Neutrophil (primary cell): ENCODE data around the gene FGD3.

Source experiments
- H3K27ac ChIP-seq: fragments of 200-600 bp; sonication (generic); 2 replicates; pipeline ENCODE4 v1.5.1; 2016; ENCODE audit warnings: mild to moderate bottlenecking, moderate library complexity
- H3K27me3 ChIP-seq: fragments of 200-600 bp; sonication (generic); 2 replicates; pipeline ENCODE4 v1.6.0; 2016; ENCODE audit warnings: mild to moderate bottlenecking
- H3K36me3 ChIP-seq: fragments of 200-600 bp; sonication (generic); 2 replicates; pipeline ENCODE4 v1.5.1; 2017
- H3K4me1 ChIP-seq, 2 experiments: fragments of 200-600 bp in 1 of 2; sonication (generic) in 1 of 2; 1 replicate in 1 of 2; 2 replicates in 1 of 2; pipeline versions ENCODE4 v1.5.1 to v1.6.1; 2013 to 2016; ENCODE audit warnings: low read depth in 1 of 2, low read length in 1 of 2, mild to moderate bottlenecking in 1 of 2, moderate library complexity in 1 of 2; ENCODE audit not compliant: control insufficient read depth in 1 of 2, insufficient read depth in 1 of 2
- H3K4me3 ChIP-seq, 2 experiments: fragments of 200-600 bp in 1 of 2; sonication (generic) in 1 of 2; 1 replicate in 1 of 2; 2 replicates in 1 of 2; pipeline ENCODE4 v1.5.1; 2013 to 2016; ENCODE audit warnings: low read depth in 1 of 2, low read length in 1 of 2, mild to moderate bottlenecking in 1 of 2, moderate library complexity in 1 of 2
- H3K9me3 ChIP-seq: fragments of 200-600 bp; sonication (generic); 2 replicates; pipeline ENCODE4 v1.5.1; 2016
- CTCF ChIP-seq: fragments of 200-600 bp; sonication (generic); IDR thresholded peaks from 2 replicates; pipeline ENCODE4 v1.5.1; 2016; ENCODE audit warnings: antibody characterized with exemption

Gene FGD3

DNA sequence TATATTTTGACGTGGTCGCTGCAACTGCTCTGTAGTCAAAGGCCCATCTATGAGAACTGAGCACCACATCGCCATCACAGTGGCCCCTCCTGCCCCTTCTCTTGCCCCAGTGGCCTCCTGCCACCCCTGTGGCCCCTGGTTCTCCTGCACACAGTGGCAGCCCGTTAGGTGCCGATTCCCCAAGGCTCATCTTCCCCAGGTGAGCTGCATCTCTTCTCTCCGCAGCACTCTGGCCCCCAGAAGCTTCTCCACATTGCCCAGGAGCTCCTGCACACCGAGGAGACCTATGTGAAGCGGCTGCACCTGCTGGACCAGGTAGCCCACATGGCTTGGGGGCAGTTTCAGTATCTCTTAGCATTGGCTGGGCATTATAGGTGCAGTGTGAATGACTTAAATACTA lies 55.4 kb downstream of the FGD3 start:
- Histone ChIP-seq H3K36me3 (peaks cover 73% of the 10 kb centered on the region), H3K27me3 (no peaks in the 10 kb centered on the region), H3K4me3 (no peak overlapping the region), H3K9me3 (peaks cover 2% of the 10 kb centered on the region), H3K27ac (no peak overlapping the region), H3K4me1 (no peaks in the 10 kb centered on the region)
- no peak for TF ChIP-seq CTCF

DNA sequence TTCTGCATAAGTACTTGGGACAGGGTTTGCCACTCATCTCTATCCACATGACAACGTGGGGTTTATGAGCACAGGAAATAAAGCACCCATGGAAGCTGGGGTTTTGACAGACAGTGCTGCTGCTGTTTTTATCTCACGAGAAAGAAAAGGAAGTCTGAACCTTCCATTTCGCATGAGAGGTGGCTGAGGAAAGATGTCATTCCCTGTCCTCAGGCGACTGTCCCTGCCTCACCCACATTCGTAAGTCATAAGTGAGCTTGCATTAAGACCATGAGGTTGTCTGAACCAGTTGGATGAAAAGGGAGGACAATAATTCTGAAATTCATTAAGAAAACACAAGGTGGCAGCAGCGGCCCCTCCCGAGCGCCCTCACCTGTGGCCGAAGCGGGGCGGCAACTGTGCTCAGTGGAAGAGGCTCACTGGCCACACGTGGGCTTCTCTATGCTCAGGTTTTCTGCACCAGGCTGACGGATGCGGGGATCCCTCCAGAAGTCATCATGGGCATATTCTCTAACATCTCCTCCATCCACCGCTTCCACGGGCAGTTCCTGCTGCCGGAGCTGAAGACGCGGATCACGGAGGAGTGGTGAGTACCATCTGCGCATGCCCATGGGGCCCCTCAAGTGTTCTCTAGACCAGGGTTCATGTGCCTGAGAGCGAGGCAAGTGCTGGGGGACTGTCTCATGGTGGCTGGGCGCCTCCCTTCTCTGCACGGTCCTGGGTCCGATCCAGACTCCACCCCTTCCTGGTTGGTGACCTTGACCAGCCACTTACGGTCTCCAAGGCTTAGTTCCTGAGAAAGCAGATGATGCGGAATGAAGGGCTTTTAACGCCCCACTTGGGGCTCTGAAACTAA lies 56.5 kb downstream of the FGD3 start:
- H3K4me1 ChIP-seq = no peaks in the 10 kb centered on the region
- peak overlapping the region; percentile 39 for H3K27ac ChIP-seq
- H3K9me3 ChIP-seq = peaks cover 9% of the 10 kb centered on the region
- no peaks in the 10 kb centered on the region for H3K27me3 ChIP-seq
- H3K4me3 ChIP-seq = no peak overlapping the region
- TF ChIP-seq CTCF = peak; percentile 22
- H3K36me3 ChIP-seq = peaks cover 80% of the 10 kb centered on the region

DNA sequence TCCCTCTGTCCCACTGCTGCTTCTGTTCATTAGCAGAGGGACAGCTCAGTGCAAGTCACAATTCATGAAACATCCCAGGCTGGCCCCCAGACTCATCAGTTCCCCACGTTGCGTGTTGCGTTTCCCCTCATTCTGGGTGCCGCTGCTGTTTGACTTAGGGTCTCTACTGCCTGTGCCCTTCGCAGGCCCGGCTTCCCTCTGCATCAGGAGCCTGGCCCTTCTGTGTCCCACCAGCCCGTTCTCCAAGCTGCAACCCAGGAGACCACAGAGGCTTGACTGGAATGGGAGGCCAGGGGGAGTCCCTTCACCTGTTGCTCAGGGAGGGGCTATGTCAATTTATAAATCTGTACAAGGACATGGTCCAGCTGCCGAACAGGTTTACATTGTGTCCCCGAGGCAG lies 57.2 kb downstream of the FGD3 start:
- Histone ChIP-seq H3K27me3 (no peaks in the 10 kb centered on the region), H3K36me3 (peaks cover 81% of the 10 kb centered on the region), H3K27ac (no peak overlapping the region), H3K9me3 (peaks cover 9% of the 10 kb centered on the region), H3K4me1 (no peaks in the 10 kb centered on the region), H3K4me3 (no peak overlapping the region)
- no peak for TF ChIP-seq CTCF

DNA sequence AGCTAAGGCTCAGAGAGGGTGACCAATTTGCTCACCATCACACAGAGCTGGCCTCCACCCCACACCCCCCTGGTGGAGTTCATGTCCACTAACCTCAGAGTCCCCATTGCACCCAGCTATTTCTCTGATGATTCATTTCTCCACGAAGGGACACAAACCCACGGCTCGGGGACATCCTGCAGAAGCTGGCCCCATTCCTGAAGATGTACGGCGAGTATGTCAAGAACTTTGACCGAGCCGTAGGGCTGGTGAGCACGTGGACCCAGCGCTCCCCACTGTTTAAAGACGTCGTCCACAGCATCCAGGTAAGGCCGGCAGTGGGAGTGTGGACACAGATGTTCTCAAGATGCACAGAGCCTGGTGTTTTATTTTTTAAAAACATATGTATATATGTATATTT lies 58.6 kb downstream of the FGD3 start:
- Histone ChIP-seq H3K4me3 (no peak overlapping the region), H3K36me3 (peaks cover 95% of the 10 kb centered on the region), H3K27me3 (no peaks in the 10 kb centered on the region), H3K9me3 (peaks cover 9% of the 10 kb centered on the region), H3K4me1 (no peaks in the 10 kb centered on the region), H3K27ac (no peak overlapping the region)
- no peak for TF ChIP-seq CTCF

DNA sequence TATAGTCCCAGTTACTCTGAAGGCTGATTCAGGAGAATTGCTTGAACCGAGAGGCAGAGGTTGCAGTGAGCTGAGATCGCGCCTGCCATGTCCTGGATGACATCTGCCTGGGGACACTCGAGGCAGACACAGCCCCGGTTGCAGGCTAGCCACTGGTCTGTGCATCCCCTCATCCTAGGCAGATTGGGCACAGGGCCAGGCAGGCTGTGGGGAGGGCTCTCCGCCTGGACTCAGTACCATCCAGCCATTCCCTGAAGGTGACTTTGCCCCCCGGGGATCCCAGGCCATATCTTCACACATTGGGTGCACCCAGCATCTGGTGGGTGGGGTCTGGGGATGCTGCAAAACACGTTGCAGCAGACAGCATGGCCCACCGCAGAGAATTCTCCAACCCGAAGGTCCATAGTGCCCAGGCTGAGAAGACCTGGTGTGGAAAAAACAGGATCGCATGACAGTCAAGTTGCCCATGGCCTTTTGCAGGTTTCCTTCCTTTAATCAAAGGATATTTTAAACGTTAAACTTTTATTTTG lies 60.3 kb downstream of the FGD3 start:
- H3K27me3 ChIP-seq = no peaks in the 10 kb centered on the region
- H3K36me3 ChIP-seq = peaks cover 99% of the 10 kb centered on the region
- H3K4me3 ChIP-seq = no peak overlapping the region
- H3K27ac ChIP-seq = no peak overlapping the region
- H3K9me3 ChIP-seq = peaks cover 9% of the 10 kb centered on the region
- no peaks in the 10 kb centered on the region for H3K4me1 ChIP-seq
- TF ChIP-seq CTCF = no peak
